MM.1S (cell line): ENCODE data around the gene NLGN1.

Experiments
- DNase-seq: peaks from one replicate; pipeline ENCODE4 v3.0.0-alpha.2; 2015
- H2AFZ ChIP-seq: fragments of 300-600 bp; sonication (generic); 2 replicates; pipeline ENCODE4 v1.6.0; 2016; ENCODE audit warnings: antibody characterized with exemption, low read length
- H3F3A ChIP-seq: fragments of 300-600 bp; sonication (generic); 2 replicates; pipeline ENCODE4 v1.6.1; 2016; ENCODE audit warnings: mild to moderate bottlenecking, antibody characterized with exemption, low read length, moderate library complexity, mixed read lengths; ENCODE audit not compliant: insufficient read depth
- H3K27ac ChIP-seq: fragments of 300-600 bp; sonication (generic); 2 replicates; pipeline ENCODE4 v1.5.1; 2016; ENCODE audit warnings: mild to moderate bottlenecking, low read length
- H3K27me3 ChIP-seq: fragments of 300-600 bp; sonication (generic); replicated peaks from 2 replicates; pipeline ENCODE4 v1.6.0; 2016; ENCODE audit warnings: low read length; ENCODE audit not compliant: insufficient read depth
- H3K36me3 ChIP-seq: fragments of 300-600 bp; sonication (generic); replicated peaks from 2 replicates; pipeline ENCODE4 v1.6.1; 2016; ENCODE audit warnings: mild to moderate bottlenecking, low read length, mixed read lengths; ENCODE audit not compliant: insufficient read depth
- H3K4me1 ChIP-seq: fragments of 300-600 bp; sonication (generic); 2 replicates; pipeline ENCODE4 v1.6.1; 2016; ENCODE audit warnings: low read length, mixed read lengths
- H3K4me2 ChIP-seq: fragments of 300-600 bp; sonication (generic); 2 replicates; pipeline ENCODE4 v1.6.0; 2016; ENCODE audit warnings: low read depth, low read length
- H3K4me3 ChIP-seq: fragments of 300-600 bp; sonication (generic); 2 replicates; pipeline ENCODE4 v1.5.1; 2016; ENCODE audit warnings: low read length, mixed read lengths
- H3K79me2 ChIP-seq: fragments of 300-600 bp; sonication (generic); 2 replicates; pipeline ENCODE4 v1.6.1; 2016; ENCODE audit warnings: mixed run types, low read length, mixed read lengths
- H3K9ac ChIP-seq: fragments of 300-600 bp; sonication (generic); 2 replicates; pipeline ENCODE4 v1.6.1; 2016; ENCODE audit warnings: low read length, mixed read lengths
- H3K9me2 ChIP-seq: fragments of 300-600 bp; sonication (generic); replicated peaks from 2 replicates; pipeline ENCODE4 v1.6.1; 2016; ENCODE audit warnings: mild to moderate bottlenecking, low read length, mixed read lengths; ENCODE audit not compliant: insufficient read depth
- H3K9me3 ChIP-seq: fragments of 300-600 bp; sonication (generic); replicated peaks from 2 replicates; pipeline ENCODE4 v1.6.1; 2016; ENCODE audit warnings: mild to moderate bottlenecking, low read length, mixed read lengths; ENCODE audit not compliant: insufficient read depth
- H4K20me1 ChIP-seq: fragments of 300-600 bp; sonication (generic); 2 replicates; pipeline ENCODE4 v1.6.1; 2016; ENCODE audit warnings: mild to moderate bottlenecking, low read length, moderate library complexity, mixed read lengths; ENCODE audit not compliant: insufficient read depth
- CTCF ChIP-seq: fragments of 300-600 bp; sonication (generic); IDR thresholded peaks from 2 replicates; pipeline ENCODE4 v1.5.1; 2016; ENCODE audit warnings: antibody characterized with exemption, low read length, mixed read lengths
- EZH2 ChIP-seq: fragments of 300-600 bp; sonication (generic); optimal IDR thresholded peaks from 2 replicates; pipeline ENCODE3; 2017; ENCODE audit warnings: low read depth, mild to moderate bottlenecking, antibody characterized with exemption, low read length, mixed read lengths
- EZH2phosphoT487 ChIP-seq: fragments of 300-600 bp; sonication (generic); IDR thresholded peaks from 2 replicates; pipeline ENCODE4 v1.6.1; 2018; ENCODE audit warnings: antibody characterized with exemption, low read length

Gene NLGN1

GRCh38 chr3:173615661-173616060 is 218.1 kb downstream of the NLGN1 start:
- H3K27me3 ChIP-seq: no peaks in the 10 kb centered on the region

DNA sequence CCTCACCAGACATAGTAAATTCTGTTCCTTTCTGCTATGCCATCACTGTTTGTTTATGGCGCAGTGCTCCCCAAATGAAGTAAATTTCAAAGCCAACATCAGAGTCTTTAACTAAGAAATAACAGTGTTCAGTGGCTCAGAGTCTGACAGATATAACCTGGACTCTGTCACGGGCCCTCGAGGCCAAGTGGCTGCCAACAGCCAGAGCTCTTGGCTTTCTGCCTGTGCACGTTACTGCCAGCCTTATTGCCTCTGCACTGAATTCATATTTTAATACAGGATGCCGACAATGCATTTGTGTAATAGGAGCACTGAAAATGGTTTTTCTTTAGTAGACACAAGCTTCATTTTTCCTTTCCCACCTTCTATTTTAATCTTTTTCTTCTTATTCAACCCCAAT is 219.9 kb downstream of the NLGN1 start:
- Histone ChIP-seq H3F3A (no peaks in the 10 kb centered on the region), H4K20me1 (no peaks in the 10 kb centered on the region), H3K9me3 (no peaks in the 10 kb centered on the region), H3K27me3 (no peaks in the 10 kb centered on the region), H3K4me2 (no peak overlapping the region), H3K9ac (no peak overlapping the region), H3K36me3 (no peaks in the 10 kb centered on the region), H3K4me3 (no peak overlapping the region), H2AFZ (no peak overlapping the region), H3K9me2 (no peaks in the 10 kb centered on the region), H3K79me2 (no peaks in the 10 kb centered on the region), H3K27ac (no peak overlapping the region), H3K4me1 (0 out of 2 replicates have a peak, but pooled peaks cover 6% of the 10 kb centered on the region)
- no peak for TF ChIP-seq CTCF
- TF ChIP-seq EZH2: no peak
- no peak for TF ChIP-seq EZH2phosphoT487
- DNase-seq: no peak

More at GRCh38 chr3:173615661-173616060, 218.1 kb downstream of the NLGN1 start:
- H4K20me1 ChIP-seq: no peaks in the 10 kb centered on the region
- no peaks in the 10 kb centered on the region for H3K79me2 ChIP-seq
- no peak overlapping the region for H3K4me3 ChIP-seq
- H3K4me1 ChIP-seq: no peaks in the 10 kb centered on the region
- no peaks in the 10 kb centered on the region for H3K36me3 ChIP-seq
- no peak for DNase-seq
- no peak overlapping the region for H3K4me2 ChIP-seq
- no peak overlapping the region for H3K9ac ChIP-seq
- no peaks in the 10 kb centered on the region for H3K9me3 ChIP-seq
- no peak overlapping the region for H3K27ac ChIP-seq
- H2AFZ ChIP-seq: no peak overlapping the region
- no peaks in the 10 kb centered on the region for H3F3A ChIP-seq
- no peaks in the 10 kb centered on the region for H3K9me2 ChIP-seq
- TF ChIP-seq CTCF (no peak), EZH2phosphoT487 (no peak), EZH2 (no peak)

DNA sequence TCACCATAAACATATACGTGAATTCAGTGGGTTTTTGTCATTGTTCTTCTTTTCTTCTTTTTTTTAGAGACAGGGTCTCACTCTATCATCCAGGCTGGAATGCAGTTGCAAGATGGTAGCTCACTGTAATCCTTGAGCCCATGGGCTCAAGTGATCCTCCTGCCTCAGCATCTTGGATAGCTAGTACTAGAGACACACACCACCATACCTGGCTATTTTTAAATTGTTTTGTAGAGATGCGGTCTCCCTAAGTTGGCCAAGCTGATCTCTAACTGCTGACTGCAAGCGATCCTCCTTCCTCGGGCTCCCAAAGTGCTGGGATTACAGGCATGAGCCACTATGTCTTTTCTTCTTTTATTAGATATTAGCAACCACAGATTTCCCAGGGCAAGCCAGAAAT is 220.6 kb downstream of the NLGN1 start:
- H3F3A ChIP-seq: no peaks in the 10 kb centered on the region
- H3K27ac ChIP-seq: no peak overlapping the region
- no peaks in the 10 kb centered on the region for H3K36me3 ChIP-seq
- H2AFZ ChIP-seq: no peak overlapping the region
- H3K4me1 ChIP-seq: 0 out of 2 replicates have a peak, but pooled peaks cover 6% of the 10 kb centered on the region
- no peak overlapping the region for H3K4me3 ChIP-seq
- no peak overlapping the region for H3K9ac ChIP-seq
- H3K27me3 ChIP-seq: no peaks in the 10 kb centered on the region
- H3K4me2 ChIP-seq: no peak overlapping the region
- H3K9me3 ChIP-seq: no peaks in the 10 kb centered on the region
- H4K20me1 ChIP-seq: no peaks in the 10 kb centered on the region
- TF ChIP-seq EZH2 (no peak), CTCF (no peak), EZH2phosphoT487 (no peak)
- no peaks in the 10 kb centered on the region for H3K9me2 ChIP-seq
- H3K79me2 ChIP-seq: no peaks in the 10 kb centered on the region
- no peak for DNase-seq
